Hematopoietic multipotent progenitor cell treated with erythropoietin and hydrocortisone succinate and interleukin-3 and kit ligand, for 6 days (in vitro differentiated cells): ENCODE results near the gene AOC3.
"Not testable (repeated sequence)": the region's sequence is repeated elsewhere in the genome, so short reads cannot be mapped to it uniquely, and the experiment has no call there.

Experiments used
- DNase-seq: peaks from one replicate; pipeline ENCODE4 v3.0.0-alpha.2; 2015

The AOC3 gene

DNA sequence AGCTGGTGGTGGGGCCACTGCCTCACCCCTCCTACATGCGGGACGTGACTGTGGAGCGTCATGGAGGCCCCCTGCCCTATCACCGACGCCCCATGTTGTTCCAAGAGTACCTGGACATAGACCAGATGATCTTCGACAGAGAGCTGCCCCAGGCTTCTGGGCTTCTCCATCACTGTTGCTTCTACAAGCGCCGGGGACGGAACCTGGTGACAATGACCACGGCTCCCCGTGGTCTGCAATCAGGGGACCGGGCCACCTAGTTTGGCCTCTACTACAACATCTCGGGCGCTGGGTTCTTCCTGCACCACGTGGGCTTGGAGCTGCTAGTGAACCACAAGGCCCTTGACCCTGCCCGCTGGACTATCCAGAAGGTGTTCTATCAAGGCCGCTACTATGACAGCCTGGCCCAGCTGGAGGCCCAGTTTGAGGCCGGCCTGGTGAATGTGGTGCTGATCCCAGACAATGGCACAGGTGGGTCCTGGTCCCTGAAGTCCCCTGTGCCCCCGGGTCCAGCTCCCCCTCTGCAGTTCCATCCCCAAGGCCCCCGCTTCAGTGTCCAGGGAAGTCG is 16.8 kb downstream of the AOC3 start:
- DNase-seq, result not testable (repeated sequence)

- DNase-seq, result no peak
Measured at GRCh38 chr17:42868338-42868737, 17.3 kb downstream of the AOC3 start.

DNA sequence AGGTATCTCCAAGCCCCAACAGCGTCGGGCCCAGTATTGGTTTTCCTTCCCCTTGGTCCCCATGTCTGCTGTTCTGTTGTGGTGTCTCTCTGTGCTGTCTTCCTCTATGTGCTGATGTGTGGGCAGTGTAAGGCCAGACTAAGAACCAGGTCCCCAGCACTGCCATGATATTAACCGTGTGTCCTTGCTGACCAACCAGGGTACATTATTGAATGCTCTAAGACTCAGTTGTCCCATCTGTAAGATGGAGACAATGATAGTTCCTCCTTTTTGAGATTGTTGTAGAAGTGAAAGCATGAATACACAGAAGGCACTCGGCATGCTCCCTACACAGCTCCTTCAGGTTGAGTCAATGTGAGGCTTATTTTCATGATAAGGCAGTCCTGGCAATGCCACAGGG is 20.6 kb downstream of the AOC3 start:
- no peak for DNase-seq

DNA sequence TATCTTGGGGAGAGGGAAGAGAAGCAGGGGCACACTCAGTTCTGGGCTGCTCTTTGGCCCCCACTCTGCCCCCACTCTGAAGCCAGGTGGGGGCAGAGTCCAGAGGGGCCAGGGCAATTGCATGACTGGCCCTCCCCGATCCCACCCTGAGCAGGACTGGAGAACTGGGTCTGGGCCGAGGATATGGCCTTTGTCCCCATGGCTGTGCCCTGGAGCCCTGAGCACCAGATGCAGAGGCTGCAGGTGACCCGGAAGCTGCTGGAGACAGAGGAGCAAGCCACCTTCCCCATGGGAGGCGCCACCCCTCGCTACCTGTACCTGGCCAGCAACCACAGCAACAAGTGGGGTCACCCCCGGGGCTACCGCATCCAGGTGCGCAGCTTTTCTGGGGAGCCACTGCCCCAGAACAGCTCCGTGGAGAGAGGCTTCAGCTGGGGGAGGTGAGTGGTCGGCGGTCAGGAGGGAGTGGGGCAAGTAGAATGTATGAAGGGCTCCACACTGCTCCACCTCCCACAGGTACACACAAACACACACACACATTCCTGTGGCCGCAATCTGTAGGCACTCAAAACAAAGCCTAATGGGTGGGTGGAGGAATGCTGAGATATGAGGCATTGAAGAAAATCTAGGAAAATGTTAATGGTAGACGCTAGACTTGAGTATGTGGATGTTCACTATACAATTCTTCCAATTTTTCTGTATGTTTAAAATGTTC is 21.4 kb downstream of the AOC3 start:
- no peak for DNase-seq

- no peak for DNase-seq
Measured at GRCh38 chr17:42873315-42873714, 22.3 kb downstream of the AOC3 start.

DNA sequence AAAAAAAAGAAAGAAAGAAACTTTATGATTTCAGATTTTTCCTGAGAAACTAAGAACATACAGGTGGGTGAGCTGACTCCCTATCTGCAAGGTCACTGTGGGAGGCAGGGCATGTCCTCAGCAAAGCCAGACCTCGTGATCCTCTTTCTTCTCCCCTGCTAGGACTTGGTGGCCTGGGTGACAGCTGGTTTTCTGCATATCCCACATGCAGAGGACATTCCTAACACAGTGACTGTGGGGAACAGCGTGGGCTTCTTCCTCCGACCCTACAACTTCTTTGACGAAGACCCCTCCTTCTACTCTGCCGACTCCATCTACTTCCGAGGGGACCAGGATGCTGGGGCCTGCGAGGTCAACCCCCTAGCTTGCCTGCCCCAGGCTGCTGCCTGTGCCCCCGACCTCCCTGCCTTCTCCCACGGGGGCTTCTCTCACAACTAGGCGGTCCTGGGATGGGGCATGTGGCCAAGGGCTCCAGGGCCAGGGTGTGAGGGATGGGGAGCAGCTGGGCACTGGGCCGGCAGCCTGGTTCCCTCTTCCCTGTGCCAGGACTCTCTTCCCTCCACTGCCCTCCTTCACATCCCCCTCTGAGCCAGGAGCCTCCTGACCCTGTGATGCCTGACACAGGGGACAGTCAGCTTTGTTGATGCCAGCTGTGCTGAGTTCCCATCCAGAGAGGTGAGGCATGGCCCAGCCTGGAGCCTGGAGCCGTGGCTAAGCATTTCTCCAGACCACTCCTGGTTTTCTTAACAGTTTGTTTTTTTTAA is 23.1 kb downstream of the AOC3 start:
- not testable (repeated sequence) for DNase-seq

DNA sequence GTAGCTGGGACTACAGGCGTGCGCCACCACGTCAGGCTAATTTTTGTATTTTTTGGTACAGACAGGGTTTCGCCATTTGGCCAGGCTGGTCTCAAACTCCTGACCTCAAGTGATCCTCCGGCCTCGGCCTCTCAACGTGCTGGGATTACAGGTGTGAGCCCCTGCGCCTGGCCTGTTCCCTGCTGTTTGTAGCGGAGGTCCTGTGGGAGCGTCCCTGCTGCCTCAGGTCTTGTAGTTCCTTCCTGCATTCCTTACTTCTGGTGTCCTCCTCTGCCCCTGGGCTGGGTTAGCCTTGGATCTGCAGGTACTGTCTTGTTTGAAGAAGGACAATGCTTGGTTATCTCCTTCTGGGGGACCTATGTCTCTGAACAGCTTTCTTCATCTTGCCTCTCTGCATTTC is 26.0 kb downstream of the AOC3 start:
- DNase-seq, result no peak

DNA sequence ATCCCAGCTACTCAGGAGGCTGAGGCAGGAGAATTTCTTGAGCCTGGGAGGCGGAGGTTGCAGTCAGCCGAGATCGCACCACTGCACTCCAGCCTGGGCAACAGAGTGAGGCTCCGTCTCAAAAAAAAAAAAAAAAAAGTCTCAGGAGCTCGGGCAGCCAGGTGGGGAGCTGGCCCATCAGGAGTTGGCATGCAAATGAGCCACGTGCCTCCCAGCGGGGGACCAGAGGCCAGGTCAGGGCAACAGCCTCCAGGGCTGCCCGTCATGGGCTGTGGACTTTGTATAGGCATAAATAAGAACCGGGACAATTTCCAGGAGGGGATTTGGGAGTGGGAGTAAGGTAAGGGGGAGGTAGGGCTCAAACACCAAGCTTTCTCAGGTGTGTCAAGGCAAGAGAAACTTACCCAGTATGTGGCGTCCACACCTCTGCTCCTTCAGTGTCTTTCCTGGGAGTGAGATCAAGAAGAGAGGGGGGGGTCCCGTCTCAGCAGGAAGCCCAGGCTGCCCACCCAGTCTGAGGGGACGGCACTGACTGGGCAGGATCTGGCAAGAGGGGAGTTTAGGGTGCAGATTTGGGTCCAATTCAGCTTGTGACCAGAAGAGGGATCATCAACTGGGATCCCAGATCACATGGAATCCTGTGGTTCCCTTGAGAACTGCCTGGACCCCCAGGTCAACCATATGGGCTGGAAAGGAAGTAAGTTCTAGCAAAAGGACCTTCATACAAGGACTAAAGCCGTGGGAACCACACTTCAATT is 27.3 kb downstream of the AOC3 start:
- no peak for DNase-seq

- DNase-seq, result no peak
Measured at GRCh38 chr17:42878924-42879595, 28.1 kb downstream of the AOC3 start.

DNA sequence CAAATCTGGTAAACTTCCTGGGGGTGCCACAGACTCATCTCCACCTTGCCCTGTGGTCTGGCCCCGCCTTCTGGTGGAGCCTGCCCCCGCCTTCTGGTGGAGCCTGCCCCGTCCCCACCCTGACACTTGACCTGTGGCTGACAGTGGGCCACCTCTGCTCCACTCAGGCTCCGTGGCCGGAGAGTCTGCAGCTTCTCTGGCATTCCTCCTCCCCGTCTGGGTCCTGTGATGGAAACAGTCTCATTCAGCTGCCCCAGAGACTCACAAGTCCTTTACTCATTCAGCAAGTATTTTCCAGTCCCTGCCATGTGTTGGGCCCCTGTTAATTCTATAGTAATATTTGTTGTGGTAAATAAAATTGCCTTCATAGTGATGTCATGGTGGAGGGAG is 28.6 kb downstream of the AOC3 start:
- no peak for DNase-seq

- DNase-seq, result no peak
Measured at GRCh38 chr17:42880776-42881310, 29.8 kb downstream of the AOC3 start.

DNA sequence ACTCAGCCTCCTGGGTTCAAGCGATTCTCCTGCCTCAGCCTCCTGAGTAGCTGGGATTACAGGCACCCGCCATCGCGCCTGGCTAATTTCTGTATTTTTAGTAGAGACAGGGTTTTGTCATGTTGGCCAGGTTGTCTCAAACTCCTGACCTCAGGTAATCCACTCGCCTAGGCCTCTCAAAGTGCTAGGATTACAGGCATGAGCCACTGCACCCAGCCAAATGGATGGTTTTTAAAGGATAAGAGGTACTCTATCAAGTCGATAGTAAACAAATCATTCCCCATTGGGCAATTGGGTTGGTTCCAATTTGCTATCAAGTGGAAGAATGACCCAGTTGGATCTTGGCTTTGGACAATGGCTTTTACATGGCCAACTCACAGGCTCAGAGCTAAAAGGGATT is 30.7 kb downstream of the AOC3 start:
- DNase-seq, result not testable (repeated sequence)

- no peak for DNase-seq
Measured at GRCh38 chr17:42882166-42882565, 31.2 kb downstream of the AOC3 start.

- DNase-seq, result no peak
Measured at GRCh38 chr17:42883802-42884558, 33.0 kb downstream of the AOC3 start.

GRCh38 chr17:42885806-42886205 is 34.8 kb downstream of the AOC3 start:
- DNase-seq, result not testable (repeated sequence)

DNA sequence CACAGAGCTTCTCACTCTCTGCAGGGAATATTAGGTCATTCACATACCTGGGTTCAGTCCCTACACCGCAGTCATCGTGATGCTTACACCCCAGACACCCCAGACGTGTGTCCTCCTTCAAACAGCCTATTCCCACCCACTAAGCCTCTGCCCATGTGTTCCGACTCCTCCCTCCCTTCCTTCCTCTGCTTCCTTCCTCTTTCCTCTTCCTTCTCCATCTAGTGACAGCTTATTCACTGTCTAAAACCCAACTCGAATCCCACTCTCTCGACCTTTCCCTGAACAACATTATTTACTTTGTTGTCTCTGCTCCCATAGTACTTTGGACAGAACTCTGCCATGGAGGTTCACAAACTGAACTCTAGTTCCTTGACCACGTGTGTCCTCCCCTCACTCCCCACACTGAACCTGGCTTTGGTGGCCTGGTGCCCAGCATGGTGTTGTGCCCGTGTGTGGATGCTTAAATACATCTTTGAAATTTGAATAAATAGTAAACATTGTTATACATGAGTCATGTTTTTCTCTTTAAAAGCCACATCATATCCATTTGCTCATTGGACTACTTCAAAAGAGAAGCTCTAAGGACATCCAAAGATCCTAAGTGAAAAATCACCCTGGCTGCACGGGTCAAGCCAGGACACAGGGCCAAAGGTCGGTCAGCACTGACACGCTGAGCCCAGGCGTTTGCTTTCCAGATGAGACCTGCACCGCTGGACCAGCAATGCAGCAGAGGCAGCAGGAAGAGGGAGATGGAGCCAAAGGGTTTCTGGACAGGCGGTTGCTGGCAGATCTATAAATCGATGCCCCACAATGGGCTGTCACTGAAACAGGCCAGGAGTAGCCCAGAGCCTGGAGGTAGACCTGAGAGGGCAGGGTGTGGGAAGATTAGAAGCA is 35.5 kb downstream of the AOC3 start:
- DNase-seq, result no peak

- DNase-seq, result no peak
Measured at GRCh38 chr17:42889809-42890208, 38.8 kb downstream of the AOC3 start.

GRCh38 chr17:42891539-42892152 is 40.6 kb downstream of the AOC3 start:
- no peak for DNase-seq

- DNase-seq, result no peak
Measured at GRCh38 chr17:42893359-42893758, 42.4 kb downstream of the AOC3 start.
